Right hindlimb (tissue), 1 donor: ENCODE data around the gene ENOSF1.

ENCODE experiments used
- DNase-seq: peaks from one replicate; pipeline ENCODE4 v3.0.0-alpha.2; 2018

The ENOSF1 gene

GRCh38 chr18:629269-630150 is 82.9 kb downstream of the ENOSF1 start:
- DNase-seq, result no peak

GRCh38 chr18:627231-627630 is 85.2 kb downstream of the ENOSF1 start:
- no peak for DNase-seq

GRCh38 chr18:623761-624620 is 88.4 kb downstream of the ENOSF1 start:
- DNase-seq, result peak; percentile 71

DNA sequence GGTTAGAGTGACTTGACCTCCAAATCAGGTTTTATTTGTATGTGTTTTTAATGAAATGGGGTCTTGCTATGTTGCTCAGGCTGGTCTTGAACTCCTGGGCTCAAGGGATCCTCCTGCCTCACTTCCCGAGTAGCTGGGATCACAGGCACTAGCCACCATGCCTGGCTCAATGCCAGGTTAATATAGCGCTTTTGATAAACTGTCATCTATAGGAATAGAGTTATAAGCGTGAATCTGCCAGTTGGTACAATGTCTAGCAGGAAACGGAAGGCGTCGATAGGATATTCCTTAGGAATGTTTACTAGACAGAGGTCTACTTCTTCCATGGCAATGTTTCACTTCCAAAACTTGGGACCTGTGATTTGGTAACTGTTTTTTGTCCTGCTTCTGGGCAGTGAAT is 90.1 kb downstream of the ENOSF1 start:
- no peak for DNase-seq

- no peak for DNase-seq
Observed at GRCh38 chr18:621291-622043, 91.0 kb downstream of the ENOSF1 start.
